Measurements from ENCODE around the gene MTSS2.

The MTSS2 gene

DNA sequence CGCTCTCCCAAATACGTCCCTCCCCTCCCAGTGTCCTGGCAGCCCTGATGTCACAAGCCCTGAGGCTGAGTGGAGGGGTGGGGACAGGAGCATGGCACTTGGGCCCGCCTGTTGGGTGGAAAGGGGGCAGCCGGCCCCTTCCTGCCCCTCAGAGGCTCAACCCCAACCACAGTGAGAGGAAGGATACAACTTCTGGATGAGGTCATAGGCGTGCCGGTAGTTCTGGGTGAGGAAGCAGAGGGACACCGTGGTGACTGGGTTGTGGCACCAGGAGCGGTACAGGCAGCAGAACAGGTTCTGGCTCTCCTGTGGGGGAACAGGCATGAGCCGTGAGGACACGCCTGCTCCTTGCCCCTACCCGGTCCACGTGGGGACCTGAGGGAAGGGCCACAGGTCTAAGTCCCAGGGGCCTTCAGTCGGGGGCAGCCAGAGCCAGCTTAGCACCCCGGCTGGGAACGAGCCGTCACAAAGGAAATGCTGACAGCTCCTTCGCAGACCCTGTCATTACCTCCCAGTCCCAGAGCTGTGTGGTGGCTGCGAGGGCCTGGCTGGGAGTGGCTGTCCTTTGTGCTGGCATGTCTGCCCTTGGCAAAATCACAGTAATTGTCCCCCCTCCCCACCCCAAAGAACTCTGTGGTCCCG, 11.2 kb upstream of the MTSS2 start:
- Histone ChIP-seq H3K9ac (ENCODE audit: low read length) (no peak overlapping the region), H3K36me3 (ENCODE audit: control insufficient read depth, insufficient read depth, low read length, severe bottlenecking) (no peaks in the 10 kb centered on the region), H3K27me3 (replicated peaks; ENCODE audit: control insufficient read depth, insufficient read depth, low read length) (no peaks in the 10 kb centered on the region), H3K4me3 (ENCODE audit: low read length) (no peak overlapping the region), H3K9me3 (ENCODE audit: control insufficient read depth, low read length) (no peaks in the 10 kb centered on the region), H3K4me1 (ENCODE audit: control insufficient read depth, insufficient read depth, low read length) (peaks cover 36% of the 10 kb centered on the region)
- DNase-seq (ENCODE audit: low read depth): peak; percentile 31

GRCh38 chr16:70696355-70696754, 10.5 kb upstream of the MTSS2 start:
- peaks cover 40% of the 10 kb centered on the region for H3K4me1 ChIP-seq (ENCODE audit: control insufficient read depth, insufficient read depth, low read length)

DNA sequence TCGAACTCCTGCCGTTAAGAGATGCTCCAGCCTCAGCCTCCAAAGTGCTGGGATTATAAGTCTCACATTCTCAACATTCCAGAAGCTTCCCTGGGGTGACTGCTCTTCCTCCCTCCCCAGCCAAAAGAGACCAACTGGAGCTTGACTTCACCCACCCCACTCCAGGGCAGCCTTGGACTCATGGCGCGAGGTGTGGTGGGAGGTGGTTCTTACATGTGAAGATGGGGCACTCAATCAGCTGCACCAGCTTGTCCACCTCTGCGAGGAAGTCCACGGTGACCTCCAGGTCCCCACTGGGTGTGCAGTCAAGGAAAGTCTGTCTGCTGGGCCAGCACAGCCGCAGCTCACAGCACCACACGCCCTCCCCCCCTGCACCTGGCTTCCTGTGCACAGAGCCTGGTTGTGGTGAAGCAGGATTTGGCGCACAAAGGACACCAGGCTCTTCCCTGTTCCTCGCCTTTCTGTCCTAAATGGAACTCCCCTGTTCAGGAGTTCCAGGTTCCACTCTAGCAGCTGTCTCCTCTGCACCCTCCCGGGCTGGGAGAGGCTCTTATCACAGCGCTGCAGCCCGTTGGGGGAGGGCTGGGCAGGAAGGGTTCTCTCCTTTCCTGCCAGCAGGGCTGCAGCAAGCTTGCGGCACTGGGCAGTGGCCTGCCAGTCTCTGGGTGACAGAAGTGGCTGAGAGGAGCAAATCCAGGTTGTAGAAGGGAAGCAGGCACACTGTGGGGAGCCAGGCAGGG, 9.6 kb upstream of the MTSS2 start:
- Histone ChIP-seq H3K9me3 (ENCODE audit: control insufficient read depth, low read length) (no peaks in the 10 kb centered on the region), H3K4me3 (ENCODE audit: low read length) (no peak overlapping the region), H3K4me1 (ENCODE audit: control insufficient read depth, insufficient read depth, low read length) (peaks cover 45% of the 10 kb centered on the region), H3K27me3 (replicated peaks; ENCODE audit: control insufficient read depth, insufficient read depth, low read length) (no peaks in the 10 kb centered on the region), H3K9ac (ENCODE audit: low read length) (no peak overlapping the region), H3K36me3 (ENCODE audit: control insufficient read depth, insufficient read depth, low read length, severe bottlenecking) (no peaks in the 10 kb centered on the region)
- no peak for DNase-seq (ENCODE audit: low read depth)

More at GRCh38 chr16:70696355-70696754, 10.5 kb upstream of the MTSS2 start:
- no peaks in the 10 kb centered on the region for H3K27me3 ChIP-seq (replicated peaks; ENCODE audit: control insufficient read depth, insufficient read depth, low read length)
- no peak overlapping the region for H3K4me3 ChIP-seq (ENCODE audit: low read length)
- no peak overlapping the region for H3K9ac ChIP-seq (ENCODE audit: low read length)
- no peaks in the 10 kb centered on the region for H3K36me3 ChIP-seq (ENCODE audit: control insufficient read depth, insufficient read depth, low read length, severe bottlenecking)
- H3K9me3 ChIP-seq (ENCODE audit: control insufficient read depth, low read length): no peaks in the 10 kb centered on the region
- DNase-seq (ENCODE audit: low read depth): no peak

- H3K4me3 ChIP-seq (ENCODE audit: low read length): no peak overlapping the region
- peak; percentile 21 for DNase-seq (ENCODE audit: low read depth)
Observed at GRCh38 chr16:70694868-70695218, 9.0 kb upstream of the MTSS2 start.

DNA sequence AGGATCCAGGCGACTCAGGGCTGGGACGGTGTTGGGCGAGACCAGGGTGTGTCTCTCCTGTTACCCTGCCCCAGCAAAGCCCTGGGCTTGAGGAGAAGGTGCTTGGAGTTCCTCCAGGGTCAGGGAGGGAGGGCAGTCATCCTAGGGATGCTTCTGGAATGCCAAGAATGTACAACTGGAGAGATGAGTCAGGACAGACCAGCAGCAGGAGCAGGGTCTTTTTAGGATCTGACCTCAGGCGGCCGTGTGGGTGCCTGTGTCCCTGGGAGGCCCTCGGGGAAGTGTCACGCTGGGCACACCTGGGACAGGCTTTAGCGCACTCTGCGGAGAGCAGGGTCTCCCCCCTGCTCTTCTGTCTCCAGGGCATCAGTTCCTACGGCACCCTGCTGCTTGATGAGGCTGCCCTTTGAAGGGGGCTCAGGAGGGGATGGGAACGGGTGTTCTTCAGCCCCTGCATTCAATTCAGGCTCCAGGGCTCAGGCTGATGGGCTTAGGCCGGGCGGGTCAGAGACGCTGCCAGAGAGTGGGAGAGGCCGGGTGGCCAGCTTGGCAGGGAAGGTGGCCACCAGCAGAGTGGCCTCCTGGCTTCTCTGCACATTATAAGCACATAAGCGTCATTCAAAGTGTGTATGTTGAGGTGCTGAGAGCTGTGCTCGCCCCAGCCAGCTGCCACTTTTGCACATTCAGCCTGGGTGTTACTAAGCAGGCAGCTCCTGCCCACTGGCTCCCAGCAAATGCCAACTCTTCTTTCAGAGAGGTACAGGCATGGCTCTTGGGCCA, 8.4 kb upstream of the MTSS2 start:
- H3K9me3 ChIP-seq (ENCODE audit: control insufficient read depth, low read length): no peaks in the 10 kb centered on the region
- peak; percentile 74 for DNase-seq (ENCODE audit: low read depth)
- H3K36me3 ChIP-seq (ENCODE audit: control insufficient read depth, insufficient read depth, low read length, severe bottlenecking): no peaks in the 10 kb centered on the region
- H3K4me3 ChIP-seq (ENCODE audit: low read length): no peak overlapping the region
- peak overlapping the region; percentile 62 for H3K9ac ChIP-seq (ENCODE audit: low read length)
- peaks cover 49% of the 10 kb centered on the region for H3K4me1 ChIP-seq (ENCODE audit: control insufficient read depth, insufficient read depth, low read length)
- no peaks in the 10 kb centered on the region for H3K27me3 ChIP-seq (replicated peaks; ENCODE audit: control insufficient read depth, insufficient read depth, low read length)

More at GRCh38 chr16:70694868-70695218, 9.0 kb upstream of the MTSS2 start:
- Histone ChIP-seq H3K9ac (ENCODE audit: low read length) (no peak overlapping the region), H3K36me3 (ENCODE audit: control insufficient read depth, insufficient read depth, low read length, severe bottlenecking) (no peaks in the 10 kb centered on the region), H3K9me3 (ENCODE audit: control insufficient read depth, low read length) (no peaks in the 10 kb centered on the region), H3K4me1 (ENCODE audit: control insufficient read depth, insufficient read depth, low read length) (peaks cover 48% of the 10 kb centered on the region), H3K27me3 (replicated peaks; ENCODE audit: control insufficient read depth, insufficient read depth, low read length) (no peaks in the 10 kb centered on the region)

DNA sequence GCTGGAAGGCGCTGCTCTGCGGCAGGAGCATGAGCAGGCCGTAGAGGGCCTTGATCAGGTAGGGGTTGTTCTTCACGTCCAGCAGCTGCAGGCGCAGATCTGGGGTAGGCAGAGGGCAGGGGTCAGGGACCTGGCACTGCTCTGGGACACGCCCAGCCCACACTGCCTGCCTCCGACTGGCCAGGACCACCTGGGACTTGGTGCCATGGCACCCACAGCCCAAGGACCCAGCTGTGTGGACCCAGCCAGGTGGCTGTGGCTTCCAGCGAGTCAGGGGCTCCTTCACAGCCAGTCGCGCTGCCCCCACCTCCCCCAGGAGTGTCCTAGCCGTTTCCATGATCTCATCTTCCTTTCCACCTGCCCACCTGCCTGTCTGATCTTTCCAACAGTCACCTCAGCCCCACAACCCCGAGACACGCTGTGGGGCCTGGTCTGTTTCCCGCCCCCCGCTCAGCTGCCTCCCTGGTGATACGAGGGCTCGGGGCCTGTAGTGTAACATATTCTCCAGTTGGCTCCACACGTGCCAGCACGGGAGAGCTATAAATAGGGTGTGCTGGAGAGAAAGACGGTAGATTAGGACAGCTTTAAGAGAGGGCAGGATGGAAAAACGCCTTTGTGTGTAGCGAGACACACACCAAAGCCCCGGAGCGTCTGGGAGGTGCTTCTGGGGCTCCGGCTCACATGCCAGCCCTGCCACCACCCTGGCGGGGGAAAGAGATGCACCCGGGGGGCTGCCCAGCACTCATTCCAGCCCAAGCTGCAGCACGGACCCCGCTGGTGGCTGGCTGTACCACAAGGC, 7.2 kb upstream of the MTSS2 start:
- no peaks in the 10 kb centered on the region for H3K36me3 ChIP-seq (ENCODE audit: control insufficient read depth, insufficient read depth, low read length, severe bottlenecking)
- H3K4me1 ChIP-seq (ENCODE audit: control insufficient read depth, insufficient read depth, low read length): peaks cover 61% of the 10 kb centered on the region
- peak; percentile 21 for DNase-seq (ENCODE audit: low read depth)
- no peak overlapping the region for H3K4me3 ChIP-seq (ENCODE audit: low read length)
- no peaks in the 10 kb centered on the region for H3K9me3 ChIP-seq (ENCODE audit: control insufficient read depth, low read length)
- peak overlapping the region; percentile 62 for H3K9ac ChIP-seq (ENCODE audit: low read length)
- H3K27me3 ChIP-seq (replicated peaks; ENCODE audit: control insufficient read depth, insufficient read depth, low read length): no peaks in the 10 kb centered on the region

- DNase-seq (ENCODE audit: low read depth): no peak
- Histone ChIP-seq H3K9ac (ENCODE audit: low read length) (peak overlapping the region; percentile 62), H3K36me3 (ENCODE audit: control insufficient read depth, insufficient read depth, low read length, severe bottlenecking) (no peaks in the 10 kb centered on the region), H3K4me3 (ENCODE audit: low read length) (no peak overlapping the region), H3K9me3 (ENCODE audit: control insufficient read depth, low read length) (no peaks in the 10 kb centered on the region), H3K4me1 (ENCODE audit: control insufficient read depth, insufficient read depth, low read length) (peaks cover 68% of the 10 kb centered on the region), H3K27me3 (replicated peaks; ENCODE audit: control insufficient read depth, insufficient read depth, low read length) (no peaks in the 10 kb centered on the region)
Observed at GRCh38 chr16:70692130-70692872, 6.4 kb upstream of the MTSS2 start.

GRCh38 chr16:70691223-70692129, 5.6 kb upstream of the MTSS2 start:
- no peaks in the 10 kb centered on the region for H3K27me3 ChIP-seq (replicated peaks; ENCODE audit: control insufficient read depth, insufficient read depth, low read length)
- peak; percentile 100 for DNase-seq (ENCODE audit: low read depth)
- no peaks in the 10 kb centered on the region for H3K36me3 ChIP-seq (ENCODE audit: control insufficient read depth, insufficient read depth, low read length, severe bottlenecking)
- H3K4me3 ChIP-seq (ENCODE audit: low read length): no peak overlapping the region
- H3K9ac ChIP-seq (ENCODE audit: low read length): peak overlapping the region; percentile 56
- H3K4me1 ChIP-seq (ENCODE audit: control insufficient read depth, insufficient read depth, low read length): peaks cover 77% of the 10 kb centered on the region
- H3K9me3 ChIP-seq (ENCODE audit: control insufficient read depth, low read length): no peaks in the 10 kb centered on the region

GRCh38 chr16:70689970-70690891, 4.4 kb upstream of the MTSS2 start:
- H3K4me1 ChIP-seq (ENCODE audit: control insufficient read depth, insufficient read depth, low read length): peaks cover 80% of the 10 kb centered on the region
- peak overlapping the region; percentile 56 for H3K9ac ChIP-seq (ENCODE audit: low read length)
- no peaks in the 10 kb centered on the region for H3K36me3 ChIP-seq (ENCODE audit: control insufficient read depth, insufficient read depth, low read length, severe bottlenecking)
- H3K4me3 ChIP-seq (ENCODE audit: low read length): no peak overlapping the region
- H3K9me3 ChIP-seq (ENCODE audit: control insufficient read depth, low read length): no peaks in the 10 kb centered on the region
- peak; percentile 66 for DNase-seq (ENCODE audit: low read depth)
- no peaks in the 10 kb centered on the region for H3K27me3 ChIP-seq (replicated peaks; ENCODE audit: control insufficient read depth, insufficient read depth, low read length)
